Motor neuron (in vitro differentiated cells): Measurements from ENCODE around the gene SLC35F4. TPM values are rescaled to one million over a fixed set of nuclear protein-coding genes. Genes with fewer than 3 reads are reported as not detected.

Experiments
- ATAC-seq, 8 experiments: fragments of 200-7000 bp; cut with Tn5 transposase; replicated peaks in 6 of 8; 2 replicates each; pipeline ENCODE4 v1.8.0; 2021; ENCODE audit warnings: mild to moderate bottlenecking in 8 of 8, moderate library complexity in 8 of 8
- H3K27ac ChIP-seq, 2 donors: fragments of 250-450 bp; sonication (Bioruptor Pico); 2 replicates each; pipeline ENCODE4 v1.9.0; 2021; ENCODE audit warnings: antibody characterized with exemption in 2 of 2, mild to moderate bottlenecking in 2 of 2, moderate library complexity in 1 of 2
- H3K4me1 ChIP-seq, 2 donors: fragments of 250-450 bp; sonication (Bioruptor Pico); replicated peaks in 1 of 2; 2 replicates each; pipeline ENCODE4 v1.6.1; 2021; ENCODE audit warnings: antibody characterized with exemption in 2 of 2, mild to moderate bottlenecking in 2 of 2, moderate library complexity in 1 of 2
- H3K4me3 ChIP-seq, 5 donors: fragments of 250-450 bp; sonication (Bioruptor Pico); 2 replicates each; pipeline ENCODE4 v1.9.0; 2021; ENCODE audit warnings: antibody characterized with exemption in 5 of 5, mild to moderate bottlenecking in 5 of 5, moderate library complexity in 4 of 5
- WGBS, 10 experiments: fragments of 450-650 bp; shearing (Covaris generic); methylation state at CpG; one replicate each; pipeline ENCODE4 v1.0.0; 2022; 5-methylcytosine and 5-hydroxymethylcytosine counted together
- in situ Hi-C, 9 experiments: fragments of 400-800 bp; cut with MboI; loops; one replicate each; pipeline ENCODE4 v1.15.0; 2021; ENCODE audit warnings: low sequenced_read_pairs in 9 of 9, low pct_unique_long_range_greater_than_20kb in 2 of 9; ENCODE audit not compliant: unreplicated experiment in 9 of 9
- total RNA-seq, 8 experiments: library from RNA; unstranded; fragments of 300-600 nt; gene quantifications; 2 replicates each; pipeline versions ENCODE4 v1.2.3 to v1.2.4, GENCODE V29; 2022

Gene SLC35F4
- total RNA-seq, 8 experiments from 2014 or later = 2.0 to 6.9 (median 4.7) TPM; not detected in 3

GRCh38 chr14:57818511-57818910 lies 47.4 kb downstream of the SLC35F4 start:
- no peak overlapping the region for H3K27ac ChIP-seq
- in situ Hi-C loops = no loop called here
- no peak for ATAC-seq
- H3K4me1 ChIP-seq = peaks cover 10 to 14% of the 10 kb centered on the region in 2 donors
- H3K4me3 ChIP-seq = no peak overlapping the region
- 0 to 63% (median 54%) methylated on average over 1 of the region's 1 CpG; no CpG with 5 or more reads in 3 of the 10 experiments for WGBS, 10 experiments

- in situ Hi-C loops = no loop called here
- no peak for ATAC-seq
- peaks cover 16 to 19% of the 10 kb centered on the region in 2 donors for H3K4me1 ChIP-seq
- 45 to 100% (median 95%) methylated on average over 1 to 2 of the region's 2 CpGs; no CpG with 5 or more reads in 2 of the 10 experiments for WGBS, 10 experiments
- no peak overlapping the region for H3K4me3 ChIP-seq
- no peak overlapping the region for H3K27ac ChIP-seq
Observed at GRCh38 chr14:57816568-57817284, 49.2 kb downstream of the SLC35F4 start.

- Histone ChIP-seq H3K27ac (no peak overlapping the region), H3K4me1 (peaks cover 19 to 23% of the 10 kb centered on the region in 2 donors), H3K4me3 (no peak overlapping the region)
- no peak for ATAC-seq
- WGBS, 10 experiments = 0 to 100% (median 35%) methylated on average over 2 to 4 of the region's 4 CpGs; no CpG with 5 or more reads in 3 of the 10 experiments
- in situ Hi-C loops = no loop called here
Observed at GRCh38 chr14:57814726-57815125, 51.2 kb downstream of the SLC35F4 start.

DNA sequence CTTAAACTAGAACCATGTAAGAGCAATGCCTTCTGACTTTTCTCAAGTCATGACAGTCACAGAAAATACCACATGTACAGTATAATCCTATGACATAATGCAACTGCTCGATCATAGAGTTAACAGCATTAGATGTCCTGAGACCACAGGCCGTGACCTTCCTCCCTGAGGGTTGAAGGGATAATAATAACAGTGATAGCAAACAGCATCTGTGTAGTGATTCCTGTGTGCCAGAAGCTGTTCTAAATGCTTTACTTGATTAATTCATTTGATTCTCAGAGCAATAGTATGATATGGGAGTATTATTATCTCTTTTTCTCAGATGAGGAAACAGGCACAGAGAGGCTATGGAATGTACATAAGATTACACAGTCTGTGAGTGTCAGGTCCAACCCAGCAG lies 53.2 kb downstream of the SLC35F4 start:
- in situ Hi-C loops = no loop called here
- 38 to 100% (median 80%) methylated on average over 1 to 2 of the region's 2 CpGs; no CpG with 5 or more reads in 4 of the 10 experiments for WGBS, 10 experiments
- peaks cover 9 to 17% of the 10 kb centered on the region in 2 donors for H3K4me1 ChIP-seq

DNA sequence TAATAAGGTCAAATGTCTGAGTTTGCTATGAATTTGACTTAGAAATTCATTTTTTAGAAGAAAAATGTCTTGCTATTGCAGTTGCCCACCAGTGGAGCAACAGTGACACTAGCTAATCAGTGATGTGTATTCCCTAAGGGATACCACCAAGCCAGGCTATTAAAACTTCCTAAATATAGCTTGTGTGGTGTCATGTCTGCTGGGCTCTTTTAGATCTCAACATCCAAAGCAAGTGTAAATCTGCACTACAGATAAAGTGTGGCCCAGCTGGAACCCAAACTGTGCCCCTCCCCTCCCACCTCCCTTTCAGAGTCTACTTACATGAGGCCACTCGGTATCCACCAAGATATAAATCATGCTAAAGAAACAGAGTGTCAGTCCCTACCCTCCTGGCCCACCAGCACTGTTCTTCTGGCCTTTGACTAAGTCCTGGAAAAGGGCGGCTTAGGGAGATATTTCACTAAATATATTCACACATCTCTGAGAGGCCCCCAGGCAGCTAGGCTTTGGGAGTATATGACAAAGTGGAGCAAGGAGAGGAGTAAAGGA lies 53.8 kb downstream of the SLC35F4 start:
- Histone ChIP-seq H3K4me1 (peaks cover 9 to 14% of the 10 kb centered on the region in 2 donors), H3K27ac (no peak overlapping the region), H3K4me3 (no peak overlapping the region)
- in situ Hi-C loops = no loop called here
- 0 to 80% (median 40%) methylated on average over 1 to 2 of the region's 2 CpGs; no CpG with 5 or more reads in 5 of the 10 experiments for WGBS, 10 experiments
- peak in 4 of 8 experiments; percentile 59 to 79 (median 72) for ATAC-seq

More for the DNA sequence above, 53.2 kb downstream of the SLC35F4 start:
- ATAC-seq = no peak
- H3K4me3 ChIP-seq = no peak overlapping the region
- H3K27ac ChIP-seq = no peak overlapping the region

DNA sequence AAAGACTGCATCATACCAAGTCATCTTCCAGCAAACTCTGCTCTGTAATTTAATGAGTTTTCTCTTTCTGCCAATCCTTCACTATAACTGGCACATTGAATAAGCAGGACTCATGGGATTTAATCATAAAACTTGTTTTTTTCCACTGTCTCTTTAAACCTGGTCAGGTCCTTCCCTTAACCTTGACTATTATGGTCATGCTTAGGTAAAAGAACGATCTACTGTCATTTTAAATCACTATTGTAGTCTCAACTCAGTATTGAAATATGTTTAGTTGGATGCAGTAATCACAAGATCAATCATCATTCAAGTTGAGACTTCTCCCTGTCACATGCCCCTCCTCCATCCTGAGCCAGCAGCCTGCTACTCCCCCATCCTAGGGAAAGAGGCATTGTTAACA lies 56.1 kb downstream of the SLC35F4 start:
- peak in 4 of 8 experiments; percentile 57 to 82 (median 63) for ATAC-seq
- no peak overlapping the region for H3K4me3 ChIP-seq
- peaks cover 9 to 14% of the 10 kb centered on the region in 2 donors for H3K4me1 ChIP-seq
- in situ Hi-C loops = no loop called here
- 0 to 83% (median 11%) methylated on average over 1 of the region's 1 CpG; no CpG with 5 or more reads in 3 of the 10 experiments for WGBS, 10 experiments
- no peak overlapping the region for H3K27ac ChIP-seq

- peak in 5 of 8 experiments; percentile 18 to 76 (median 28) for ATAC-seq
- peaks cover 0 to 22% of the 10 kb centered on the region in 2 donors for H3K4me1 ChIP-seq
- in situ Hi-C loops = no loop called here
- no peak overlapping the region for H3K4me3 ChIP-seq
- H3K27ac ChIP-seq = no peak overlapping the region
- 0 to 100% (median 48%) methylated on average over 1 to 2 of the region's 2 CpGs; no CpG with 5 or more reads in 2 of the 10 experiments for WGBS, 10 experiments
Observed at GRCh38 chr14:57797160-57797559, 68.7 kb downstream of the SLC35F4 start.

- peak in 2 of 8 experiments; percentile 23 to 36 for ATAC-seq
- Histone ChIP-seq H3K27ac (no peak overlapping the region), H3K4me3 (no peak overlapping the region), H3K4me1 (peaks cover 0 to 22% of the 10 kb centered on the region in 2 donors)
- in situ Hi-C loops = no loop called here
Observed at GRCh38 chr14:57796556-57796955, 69.3 kb downstream of the SLC35F4 start.

- no peak overlapping the region for H3K27ac ChIP-seq
- WGBS, 10 experiments = 0 to 100% (median 65%) methylated on average over 1 to 3 of the region's 3 CpGs; no CpG with 5 or more reads in 4 of the 10 experiments
- in situ Hi-C loops = no loop called here
- no peaks in the 10 kb centered on the region for H3K4me1 ChIP-seq
- no peak for ATAC-seq
- no peak overlapping the region for H3K4me3 ChIP-seq
Observed at GRCh38 chr14:57785058-57785457, 80.8 kb downstream of the SLC35F4 start.

GRCh38 chr14:57771801-57772200 lies 94.1 kb downstream of the SLC35F4 start:
- WGBS, 10 experiments = 22 to 93% (median 83%) methylated on average over 2 to 4 of the region's 4 CpGs; no CpG with 5 or more reads in 1 of the 10 experiments
- H3K4me3 ChIP-seq = no peak overlapping the region
- in situ Hi-C loops = no loop called here
- no peaks in the 10 kb centered on the region for H3K4me1 ChIP-seq
- ATAC-seq = no peak
- H3K27ac ChIP-seq = no peak overlapping the region

DNA sequence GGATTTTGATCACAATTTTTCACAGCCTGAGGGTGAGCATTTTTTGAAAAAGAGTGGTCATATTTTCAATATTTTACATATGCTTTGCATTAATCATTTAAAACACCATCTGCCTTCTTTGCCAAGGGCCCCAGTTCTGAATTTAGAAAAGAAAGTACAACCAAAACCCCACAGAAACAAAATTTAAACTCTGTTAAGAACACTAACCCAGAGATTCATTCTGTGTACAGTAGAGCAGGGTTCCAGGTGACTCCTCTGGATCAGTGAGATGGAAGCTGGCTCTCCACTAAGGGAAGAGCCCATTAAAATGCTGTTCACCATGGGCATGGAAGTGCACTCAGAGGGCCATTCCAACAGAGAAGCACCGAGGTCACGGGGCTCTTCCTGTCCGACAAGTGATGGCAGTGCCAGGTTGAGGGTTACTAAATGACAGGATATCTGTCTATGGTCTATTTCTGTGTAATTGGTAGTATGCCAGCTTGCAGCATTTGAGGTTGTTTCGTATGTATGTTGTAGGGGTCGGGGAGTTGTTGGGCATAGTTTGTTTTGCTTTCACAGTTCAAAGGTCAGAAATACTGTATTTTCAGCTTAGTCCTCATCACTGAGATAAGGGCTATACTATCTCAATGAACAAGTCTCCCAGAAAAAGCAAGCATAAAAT lies 95.9 kb downstream of the SLC35F4 start:
- whole genome bisulfite sequencing, 10 experiments = 33 to 100% (median 87%) methylated on average over 1 to 5 of the region's 5 CpGs; no CpG with 5 or more reads in 4 of the 10 experiments
- Histone ChIP-seq H3K27ac (no peak overlapping the region), H3K4me3 (no peak overlapping the region), H3K4me1 (no peaks in the 10 kb centered on the region)
- no peak for ATAC-seq
- in situ Hi-C loops = no loop called here

GRCh38 chr14:57761800-57762199 lies 104.1 kb downstream of the SLC35F4 start:
- 0 to 100% (median 60%) methylated on average over 1 to 2 of the region's 2 CpGs; no CpG with 5 or more reads in 3 of the 10 experiments for WGBS, 10 experiments
- Histone ChIP-seq H3K27ac (no peak overlapping the region), H3K4me1 (no peaks in the 10 kb centered on the region), H3K4me3 (no peak overlapping the region)
- no peak for ATAC-seq
- in situ Hi-C loops = no loop called here

DNA sequence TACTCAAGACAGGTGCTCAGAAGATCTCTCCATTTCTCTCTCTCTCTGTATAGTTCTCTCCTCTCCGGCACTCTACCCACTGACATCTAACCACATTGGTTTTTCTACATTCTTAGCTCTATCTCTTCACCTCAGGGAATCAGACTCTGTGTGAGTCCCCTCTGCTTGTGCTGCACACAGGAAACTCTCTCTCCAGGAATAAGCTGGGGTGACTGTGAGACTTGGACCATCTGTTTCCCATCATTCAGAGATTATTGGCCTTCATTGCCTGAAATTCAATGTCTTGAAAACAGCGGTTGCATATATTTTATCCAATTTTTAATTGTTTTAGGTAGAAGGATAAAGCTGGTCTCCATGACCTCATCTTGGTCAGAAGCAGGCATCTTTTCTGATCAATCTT lies 105.0 kb downstream of the SLC35F4 start:
- ATAC-seq = no peak
- no peak overlapping the region for H3K4me3 ChIP-seq
- no peak overlapping the region for H3K27ac ChIP-seq
- H3K4me1 ChIP-seq = no peaks in the 10 kb centered on the region
- in situ Hi-C loops = no loop called here
- WGBS, 10 experiments = 0 to 100% (median 88%) methylated on average over 1 to 2 of the region's 2 CpGs; no CpG with 5 or more reads in 1 of the 10 experiments
